ENCODE data around the gene COL5A1.

Gene COL5A1

GRCh38 chr9:134889386-134890154 is 248.0 kb downstream of the COL5A1 start:
- Histone ChIP-seq H3K4me3 (no peak overlapping the region), H3K27me3 (ENCODE audit: low read depth) (no peaks in the 10 kb centered on the region), H3K4me1 (no peaks in the 10 kb centered on the region), H3K36me3 (replicated peaks) (no peaks in the 10 kb centered on the region), H3K9me3 (no peaks in the 10 kb centered on the region; the same call in 1 of the 2 replicates)
- in situ Hi-C loops (cut with MboI; ENCODE audit: low sequenced_read_pairs), result no loop called here
- no peak for DNase-seq (ENCODE audit: low spot score in 2 of 2)

- H3K27me3 ChIP-seq (ENCODE audit: low read depth), result no peaks in the 10 kb centered on the region
- no peaks in the 10 kb centered on the region for H3K4me1 ChIP-seq
- DNase-seq (ENCODE audit: low spot score in 2 of 2), result no peak
- no peaks in the 10 kb centered on the region for H3K9me3 ChIP-seq
- no peaks in the 10 kb centered on the region for H3K36me3 ChIP-seq (replicated peaks)
- in situ Hi-C loops (cut with MboI; ENCODE audit: low sequenced_read_pairs), result no loop called here
- H3K4me3 ChIP-seq, result no peak overlapping the region
Measured at GRCh38 chr9:134890155-134890495, 248.5 kb downstream of the COL5A1 start.

GRCh38 chr9:134891053-134891452 is 249.4 kb downstream of the COL5A1 start:
- H3K36me3 ChIP-seq (replicated peaks), result no peaks in the 10 kb centered on the region
- no peaks in the 10 kb centered on the region for H3K27me3 ChIP-seq (ENCODE audit: low read depth)
- H3K4me3 ChIP-seq, result no peak overlapping the region
- DNase-seq (ENCODE audit: low spot score in 2 of 2), result no peak
- in situ Hi-C loops (cut with MboI; ENCODE audit: low sequenced_read_pairs), result no loop called here
- no peaks in the 10 kb centered on the region for H3K4me1 ChIP-seq
- no peaks in the 10 kb centered on the region; the same call in 1 of the 2 replicates for H3K9me3 ChIP-seq

GRCh38 chr9:134891713-134892112 is 250.1 kb downstream of the COL5A1 start:
- in situ Hi-C loops (cut with MboI; ENCODE audit: low sequenced_read_pairs), result no loop called here
- Histone ChIP-seq H3K4me1 (no peaks in the 10 kb centered on the region), H3K36me3 (replicated peaks) (no peaks in the 10 kb centered on the region), H3K4me3 (no peak overlapping the region), H3K27me3 (ENCODE audit: low read depth) (no peaks in the 10 kb centered on the region), H3K9me3 (no peaks in the 10 kb centered on the region; the same call in 1 of the 2 replicates)
- no peak for DNase-seq (ENCODE audit: low spot score in 2 of 2)

- H3K27me3 ChIP-seq (ENCODE audit: low read depth), result no peaks in the 10 kb centered on the region
- in situ Hi-C loops (cut with MboI; ENCODE audit: low sequenced_read_pairs), result no loop called here
Measured at GRCh38 chr9:134892221-134892620, 250.6 kb downstream of the COL5A1 start.

GRCh38 chr9:134892820-134893420 is 251.3 kb downstream of the COL5A1 start:
- in situ Hi-C loops (cut with MboI; ENCODE audit: low sequenced_read_pairs), result no loop called here
- no peaks in the 10 kb centered on the region; the same call in none of the 2 replicates for H3K9me3 ChIP-seq

More at GRCh38 chr9:134892221-134892620, 250.6 kb downstream of the COL5A1 start:
- Histone ChIP-seq H3K4me3 (no peak overlapping the region), H3K9me3 (no peaks in the 10 kb centered on the region; the same call in 1 of the 2 replicates), H3K4me1 (no peaks in the 10 kb centered on the region), H3K36me3 (replicated peaks) (no peaks in the 10 kb centered on the region)
- DNase-seq (ENCODE audit: low spot score in 2 of 2), result no peak

More at GRCh38 chr9:134892820-134893420, 251.3 kb downstream of the COL5A1 start:
- H3K27me3 ChIP-seq (ENCODE audit: low read depth), result no peaks in the 10 kb centered on the region
- no peaks in the 10 kb centered on the region for H3K36me3 ChIP-seq (replicated peaks)
- no peak for DNase-seq (ENCODE audit: low spot score in 2 of 2)
- no peaks in the 10 kb centered on the region for H3K4me1 ChIP-seq
- no peak overlapping the region for H3K4me3 ChIP-seq

Measured in HAP-1 (cell line).